Fibroblast of lung (primary cell): Measurements from ENCODE around the gene POMT1. TPM values are rescaled to one million over a fixed set of nuclear protein-coding genes. Genes with fewer than 3 reads are reported as not detected.
"Not testable (repeated sequence)": the region's sequence is repeated elsewhere in the genome, so short reads cannot be mapped to it uniquely, and the experiment has no call there.

Experiments
- DNase-seq, 2 donors: peaks; one replicate each; pipeline versions ENCODE4 v3.0.0 to v3.0.0-alpha.2; 2010; ENCODE audit warnings: low read depth in 2 of 2
- H2AFZ ChIP-seq: 2 replicates; pipeline ENCODE4 v1.5.1; 2012; ENCODE audit warnings: low read length, control low read depth, inconsistent platforms
- H3K27ac ChIP-seq: 2 replicates; pipeline ENCODE4 v1.5.1; 2011; ENCODE audit warnings: low read length, control low read depth; ENCODE audit not compliant: insufficient read depth
- H3K27me3 ChIP-seq: 2 replicates; pipeline ENCODE4 v1.5.1; 2011; ENCODE audit warnings: mild to moderate bottlenecking, low read length; ENCODE audit not compliant: control insufficient read depth, insufficient read depth
- H3K36me3 ChIP-seq: 2 replicates; pipeline ENCODE4 v1.5.1; 2011; ENCODE audit warnings: low read length; ENCODE audit not compliant: control insufficient read depth, insufficient read depth
- H3K4me1 ChIP-seq: 2 replicates; pipeline ENCODE4 v1.5.1; 2011; ENCODE audit warnings: low read length; ENCODE audit not compliant: control insufficient read depth, insufficient read depth; ENCODE audit errors: extremely low read depth
- H3K4me2 ChIP-seq: 2 replicates; pipeline ENCODE4 v1.5.1; 2011; ENCODE audit warnings: low read length, control low read depth; ENCODE audit not compliant: insufficient read depth; ENCODE audit errors: extremely low read depth
- H3K4me3 ChIP-seq, 4 experiments: fragments of 200-600 bp in 1 of 4; sonication (generic) in 1 of 4; replicated peaks in 1 of 4; 2 replicates each; pipeline ENCODE4 v1.5.1; 2011 to 2016; ENCODE audit warnings: low read length in 4 of 4, low read depth in 3 of 4, mild to moderate bottlenecking in 3 of 4, control low read depth in 2 of 4, inconsistent platforms in 1 of 4, mixed read lengths in 1 of 4; ENCODE audit not compliant: insufficient read depth in 1 of 4; ENCODE audit errors: control extremely low read depth in 1 of 4
- H3K79me2 ChIP-seq: 2 replicates; pipeline ENCODE4 v1.5.1; 2012; ENCODE audit warnings: mild to moderate bottlenecking, low read length, inconsistent platforms; ENCODE audit not compliant: control insufficient read depth, insufficient read depth
- H3K9ac ChIP-seq: 2 replicates; pipeline ENCODE4 v1.5.1; 2011; ENCODE audit warnings: mild to moderate bottlenecking, low read length, control low read depth; ENCODE audit not compliant: insufficient read depth
- H3K9me3 ChIP-seq: 2 replicates; pipeline ENCODE4 v1.5.1; 2012; ENCODE audit warnings: low read depth, low read length; ENCODE audit not compliant: control insufficient read depth, insufficient read depth
- H4K20me1 ChIP-seq: 2 replicates; pipeline ENCODE4 v1.5.1; 2011; ENCODE audit warnings: low read length; ENCODE audit not compliant: control insufficient read depth, insufficient read depth; ENCODE audit errors: extremely low read depth
- CTCF ChIP-seq, 2 donors: IDR thresholded peaks in 1 of 2; conservative IDR thresholded peaks in 1 of 2; 1 replicate in 1 of 2; 2 replicates in 1 of 2; pipeline ENCODE4 v1.5.1; 2011 to 2012; ENCODE audit warnings: low read length in 2 of 2, control low read depth in 1 of 2, inconsistent platforms in 1 of 2, low read depth in 1 of 2, mild to moderate bottlenecking in 1 of 2
- EZH2 ChIP-seq: IDR thresholded peaks from 2 replicates; pipeline ENCODE4 v1.5.1; 2012; ENCODE audit warnings: low read length, control low read depth, mild to moderate bottlenecking; ENCODE audit errors: missing control alignments
- polyA plus RNA-seq, 2 donors: library from polyadenylated mRNA; depleted of rRNA in 1 of 2; stranded (reverse) in 1 of 2; unstranded in 1 of 2; fragments of >200 nt; gene quantifications; 2 replicates each; pipeline ENCODE4 v1.2.1, GENCODE V29; 2011 to 2012; ENCODE audit warnings: missing spikeins in 1 of 2
- total RNA-seq: library from RNA; depleted of rRNA; stranded (reverse); fragments of >200 nt; gene quantifications from 2 replicates; pipeline ENCODE4 v1.2.1, GENCODE V29; 2014

Gene POMT1
- total and polyA plus RNA-seq, 2 donors (not counting 1 experiment from before 2014, with no cell fraction given): 17.7 to 36.7 TPM

DNA sequence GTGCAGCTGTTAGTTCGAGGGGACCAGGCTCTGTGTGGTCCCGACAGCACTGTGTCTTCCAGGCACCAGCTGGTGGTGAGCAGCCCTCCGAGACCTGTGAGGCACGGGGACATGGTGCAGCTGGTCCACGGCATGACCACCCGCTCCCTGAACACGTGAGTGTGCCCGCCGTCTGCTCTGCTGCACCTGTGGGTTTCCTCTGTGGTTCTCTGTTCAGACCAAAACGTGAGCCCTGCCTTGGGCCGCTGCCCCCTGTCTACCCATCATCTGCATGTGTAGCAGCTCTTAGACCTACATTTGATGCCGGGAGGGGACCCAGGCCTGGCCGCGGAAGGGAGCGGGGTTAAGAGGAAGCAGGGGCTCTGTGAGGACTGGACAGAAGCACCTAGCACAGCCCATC, 10.5 kb downstream of the POMT1 start:
- TF ChIP-seq CTCF (conservative IDR thresholded peaks at IDR 0.05 in 1 of 2, IDR thresholded peaks at IDR 0.05 in 1 of 2; ENCODE audit: low read depth in 1 of 2, low read length in 2 of 2): no peak
- no peak for TF ChIP-seq EZH2
- DNase-seq: no peak
- Histone ChIP-seq H3K79me2 (no peaks in the 10 kb centered on the region), H3K36me3 (peaks cover 26% of the 10 kb centered on the region), H3K4me1 (no peaks in the 10 kb centered on the region), H3K27ac (no peak overlapping the region), H2AFZ (no peak overlapping the region), H4K20me1 (no peaks in the 10 kb centered on the region), H3K4me2 (no peak overlapping the region), H3K27me3 (no peaks in the 10 kb centered on the region), H3K9me3 (no peaks in the 10 kb centered on the region), H3K4me3 (no peak overlapping the region), H3K9ac (no peak overlapping the region)

- H2AFZ ChIP-seq: not testable (repeated sequence)
Measured at GRCh38 chr9:131515559-131516031, 12.9 kb downstream of the POMT1 start.

GRCh38 chr9:131516100-131516499, 13.4 kb downstream of the POMT1 start:
- peaks cover 35% of the 10 kb centered on the region for H3K36me3 ChIP-seq
- no peak for TF ChIP-seq CTCF (conservative IDR thresholded peaks at IDR 0.05 in 1 of 2, IDR thresholded peaks at IDR 0.05 in 1 of 2; ENCODE audit: low read depth in 1 of 2, low read length in 2 of 2)
- no peak for TF ChIP-seq EZH2

More at GRCh38 chr9:131515559-131516031, 12.9 kb downstream of the POMT1 start:
- DNase-seq, H3K27me3 ChIP-seq, H3K4me3 ChIP-seq, H3K27ac ChIP-seq, H3K9ac ChIP-seq, H3K79me2 ChIP-seq, H3K9me3 ChIP-seq, H4K20me1 ChIP-seq, H3K4me2 ChIP-seq, H3K4me1 ChIP-seq: not testable (repeated sequence)
- H3K36me3 ChIP-seq: peaks cover 36% of the 10 kb centered on the region

More at GRCh38 chr9:131516100-131516499, 13.4 kb downstream of the POMT1 start:
- Histone ChIP-seq H4K20me1 (no peaks in the 10 kb centered on the region), H3K4me1 (no peaks in the 10 kb centered on the region), H3K27me3 (no peaks in the 10 kb centered on the region), H3K79me2 (no peaks in the 10 kb centered on the region), H2AFZ (no peak overlapping the region), H3K9ac (no peak overlapping the region), H3K4me3 (no peak overlapping the region), H3K9me3 (no peaks in the 10 kb centered on the region), H3K4me2 (no peak overlapping the region), H3K27ac (no peak overlapping the region)
- no peak for DNase-seq
